H1 (cell line): ENCODE data around the gene TPD52L2. TPM values are rescaled to one million over a fixed set of nuclear protein-coding genes. Genes with fewer than 3 reads are reported as not detected.
A peak's percentile ranks its signal among the peaks of the same experiment; 100 is the strongest.

Experiments used
- CTCF ChIP-seq, 3 experiments: IDR thresholded peaks; 1 replicate in 2 of 3; 2 replicates in 1 of 3; pipeline versions ENCODE4 v1.5.1 to v1.6.1; 2011; ENCODE audit warnings: low read length in 3 of 3, mild to moderate bottlenecking in 3 of 3, inconsistent platforms in 2 of 3, low read depth in 1 of 3, moderate library complexity in 1 of 3; ENCODE audit not compliant: insufficient read depth in 1 of 3; ENCODE audit errors: control extremely low read depth in 1 of 3
- KDM1A ChIP-seq: fragments of 200-600, 300-600 bp; sonication (generic); IDR thresholded peaks from 2 replicates; pipeline ENCODE4 v1.7.1; 2016; ENCODE audit warnings: mild to moderate bottlenecking, low read length, borderline replicate concordance
- RAD21 ChIP-seq, 2 experiments: IDR thresholded peaks in 1 of 2; conservative IDR thresholded peaks in 1 of 2; 2 replicates each; pipeline ENCODE4 v1.6.1; 2011; ENCODE audit warnings: low read depth in 2 of 2, low read length in 2 of 2, improper control_type of control experiment in 1 of 2, inconsistent platforms in 1 of 2, mild to moderate bottlenecking in 1 of 2, moderate library complexity in 1 of 2
- polyA plus RNA-seq, 7 experiments: library from polyadenylated mRNA; depleted of rRNA in 3 of 7; stranded (reverse) in 5 of 7; unstranded in 2 of 7; fragments of >200 nt in 5 of 7; fragments of 200-250 nt in 2 of 7; gene quantifications; 1 replicate in 5 of 7; 2 replicates in 1 of 7; 4 replicates in 1 of 7; pipeline versions ENCODE4 v1.2.1 to v1.2.3, GENCODE V29; 2011 to 2013; ENCODE audit warnings: missing spikeins in 2 of 7, mixed read lengths in 2 of 7
- total RNA-seq: library from RNA; stranded (reverse); fragmentation: NEBNext Ultra II Directional; extraction: Animal tissue kit (Norgen Biotek cat#: 25700); gene quantifications from 2 replicates; pipeline ENCODE4 v1.2.1, GENCODE V29; 2021

TPD52L2 gene
- total and polyA plus RNA-seq, 2 of the 8 experiments (the other 6 are each of a cell fraction or from before 2014, with no cell fraction given): 77.1 to 80.2 TPM

GRCh38 chr20:63891061-63892002 is 26.3 kb downstream of the TPD52L2 start (continued):
- TF ChIP-seq CTCF (IDR thresholded peaks at IDR 0.05; ENCODE audit: control extremely low read depth in 1 of 3, insufficient read depth in 1 of 3, low read depth in 1 of 3, low read length in 3 of 3): peak; percentile 15 to 52 (median 15); a peak in 3 of 4 replicates
- TF ChIP-seq RAD21 (IDR thresholded peaks at IDR 0.05 in 1 of 2, conservative IDR thresholded peaks at IDR 0.05 in 1 of 2; ENCODE audit: low read depth in 2 of 2, low read length in 2 of 2): peak; percentile 24 to 42; a peak in 3 of 4 replicates
- no peak for TF ChIP-seq KDM1A
